Prostate gland (tissue), 2 donors: ENCODE measurements around the gene FFAR2.

Experiments used
- POLR2A ChIP-seq: fragments of 450-650 bp; IDR thresholded peaks from one replicate; pipeline ENCODE4 v1.6.1; 2016; ENCODE audit warnings: antibody characterized with exemption, mild to moderate bottlenecking
- POLR2AphosphoS5 ChIP-seq: sonication (generic); formaldehyde crosslinking; IDR thresholded peaks from one replicate; pipeline ENCODE4 v1.6.1; 2017; ENCODE audit warnings: antibody characterized with exemption
- TF ChIP-seq, protein P1 (sequence below), 4 experiments: fragments of 200-600 bp in 2 of 4; fragments of 450-650 bp in 2 of 4; sonication (generic) in 2 of 4; IDR thresholded peaks; 1 replicate in 3 of 4; 2 replicates in 1 of 4; pipeline ENCODE4 v1.5.1; 2016 to 2019; ENCODE audit warnings: antibody characterized with exemption in 4 of 4, mild to moderate bottlenecking in 2 of 4, moderate library complexity in 2 of 4

DNA sequence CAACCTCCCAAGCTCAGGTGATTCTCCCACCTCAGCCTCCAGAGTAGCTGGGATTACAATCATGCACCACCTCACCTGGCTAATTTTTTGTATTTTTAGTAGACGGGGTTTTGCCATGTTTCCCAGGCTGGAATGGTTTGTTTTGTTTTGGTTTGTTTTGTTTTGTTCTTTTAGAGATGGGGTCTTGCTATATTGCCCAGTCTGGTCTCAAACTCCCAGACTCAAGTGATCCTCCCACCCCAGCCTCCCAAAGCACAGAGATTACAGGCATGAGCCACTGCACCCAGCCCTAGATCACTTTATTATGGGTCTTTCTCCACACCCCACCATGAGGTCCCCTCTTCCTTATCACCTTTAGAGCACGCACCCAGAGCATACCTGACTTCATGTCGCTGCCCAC is 50.2 kb downstream of the FFAR2 start:
- TF ChIP-seq POLR2A (no peak), POLR2AphosphoS5 (no peak)
- TF ChIP-seq, protein P1, sequence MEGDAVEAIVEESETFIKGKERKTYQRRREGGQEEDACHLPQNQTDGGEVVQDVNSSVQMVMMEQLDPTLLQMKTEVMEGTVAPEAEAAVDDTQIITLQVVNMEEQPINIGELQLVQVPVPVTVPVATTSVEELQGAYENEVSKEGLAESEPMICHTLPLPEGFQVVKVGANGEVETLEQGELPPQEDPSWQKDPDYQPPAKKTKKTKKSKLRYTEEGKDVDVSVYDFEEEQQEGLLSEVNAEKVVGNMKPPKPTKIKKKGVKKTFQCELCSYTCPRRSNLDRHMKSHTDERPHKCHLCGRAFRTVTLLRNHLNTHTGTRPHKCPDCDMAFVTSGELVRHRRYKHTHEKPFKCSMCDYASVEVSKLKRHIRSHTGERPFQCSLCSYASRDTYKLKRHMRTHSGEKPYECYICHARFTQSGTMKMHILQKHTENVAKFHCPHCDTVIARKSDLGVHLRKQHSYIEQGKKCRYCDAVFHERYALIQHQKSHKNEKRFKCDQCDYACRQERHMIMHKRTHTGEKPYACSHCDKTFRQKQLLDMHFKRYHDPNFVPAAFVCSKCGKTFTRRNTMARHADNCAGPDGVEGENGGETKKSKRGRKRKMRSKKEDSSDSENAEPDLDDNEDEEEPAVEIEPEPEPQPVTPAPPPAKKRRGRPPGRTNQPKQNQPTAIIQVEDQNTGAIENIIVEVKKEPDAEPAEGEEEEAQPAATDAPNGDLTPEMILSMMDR (IDR thresholded peaks at IDR 0.05) = no peak
